Left ventricle myocardium superior (tissue), 1 donor: ENCODE measurements around the gene SCT. TPM values are rescaled to one million over a fixed set of nuclear protein-coding genes. Genes with fewer than 3 reads are reported as not detected.
A peak's percentile ranks its signal among the peaks of the same experiment; 100 is the strongest.

Source experiments
- ATAC-seq: fragments of 200-7000 bp; cut with Tn5 transposase; one replicate; pipeline ENCODE4 v1.9.1; 2020; ENCODE audit warnings: mild to moderate bottlenecking, moderate library complexity
- DNase-seq: peaks from one replicate; pipeline ENCODE4 v3.0.0-alpha.2; 2020
- intact Hi-C: fragments of 100-400 bp; cut with micrococcal nuclease; formaldehyde crosslinking; loops from one replicate; pipeline ENCODE4 v1.11.0; 2022
- total RNA-seq: library from RNA; stranded (reverse); fragmentation: NEBNext Ultra II Directional; extraction: Animal tissue kit (Norgen Biotek cat#: 25700); gene quantifications from one replicate; pipeline ENCODE4 v1.2.1, GENCODE V29; 2021
- donor health status: DM: no; HTN: yes; CAD: no; lungs with severe emphysema.

SCT gene
- total RNA-seq, 1 donor from 2014 or later = not detected

DNA sequence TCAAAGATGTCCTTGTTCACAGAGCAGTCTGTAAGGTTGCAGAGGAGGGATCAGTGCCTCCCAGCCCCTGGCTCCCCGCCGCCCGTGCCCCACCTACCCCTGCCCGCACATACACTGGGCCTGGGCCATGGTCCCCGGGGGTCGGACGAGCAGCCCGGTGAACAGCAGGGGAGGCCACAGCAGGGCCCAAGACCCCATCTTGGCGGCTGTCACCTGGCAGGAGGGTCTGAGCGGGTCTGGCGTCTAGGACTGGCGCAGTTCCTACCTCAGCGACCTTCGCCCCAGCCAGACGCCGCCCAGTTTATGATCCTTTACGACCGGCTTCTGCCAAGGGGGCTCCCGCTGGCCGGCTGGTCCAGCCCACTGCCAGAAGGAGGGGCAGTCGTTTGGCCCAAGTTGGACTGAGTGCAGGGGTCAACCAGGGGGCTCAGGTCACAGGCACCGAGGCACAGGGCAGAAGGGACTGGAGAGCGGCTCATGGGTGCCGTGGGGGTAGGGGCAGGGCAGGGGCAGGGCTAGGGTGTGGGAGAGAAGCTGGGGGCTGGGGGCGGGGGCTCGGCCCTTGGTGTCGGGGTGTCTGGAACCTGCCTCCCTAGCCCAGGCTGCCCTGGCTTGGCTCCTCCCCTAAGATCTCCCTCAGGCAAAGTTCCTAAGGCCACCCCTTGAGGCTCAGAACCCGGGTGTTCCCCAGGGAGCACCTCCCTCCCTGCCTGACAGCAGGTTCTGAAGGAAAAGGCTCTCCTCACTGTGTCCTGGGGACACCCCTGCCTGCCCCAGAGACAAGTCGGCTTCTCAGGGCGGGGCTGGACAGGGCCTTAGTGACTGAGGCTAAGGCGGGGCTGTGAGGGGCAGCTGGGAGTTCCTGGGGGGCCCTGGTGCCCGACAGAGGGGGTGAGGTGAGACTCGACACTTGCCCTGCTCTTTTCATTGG, 2.0 kb downstream of the SCT start, which contains the start of gene CDHR5:
Gene CDHR5 (minus strand): TSS at position 251 of the 931 bp plus-strand sequence. CDS start 53 bp downstream, at position 198.
- ATAC-seq = no peak
- DNase-seq = peak; percentile 26
- intact Hi-C loops = no loop called here

DNA sequence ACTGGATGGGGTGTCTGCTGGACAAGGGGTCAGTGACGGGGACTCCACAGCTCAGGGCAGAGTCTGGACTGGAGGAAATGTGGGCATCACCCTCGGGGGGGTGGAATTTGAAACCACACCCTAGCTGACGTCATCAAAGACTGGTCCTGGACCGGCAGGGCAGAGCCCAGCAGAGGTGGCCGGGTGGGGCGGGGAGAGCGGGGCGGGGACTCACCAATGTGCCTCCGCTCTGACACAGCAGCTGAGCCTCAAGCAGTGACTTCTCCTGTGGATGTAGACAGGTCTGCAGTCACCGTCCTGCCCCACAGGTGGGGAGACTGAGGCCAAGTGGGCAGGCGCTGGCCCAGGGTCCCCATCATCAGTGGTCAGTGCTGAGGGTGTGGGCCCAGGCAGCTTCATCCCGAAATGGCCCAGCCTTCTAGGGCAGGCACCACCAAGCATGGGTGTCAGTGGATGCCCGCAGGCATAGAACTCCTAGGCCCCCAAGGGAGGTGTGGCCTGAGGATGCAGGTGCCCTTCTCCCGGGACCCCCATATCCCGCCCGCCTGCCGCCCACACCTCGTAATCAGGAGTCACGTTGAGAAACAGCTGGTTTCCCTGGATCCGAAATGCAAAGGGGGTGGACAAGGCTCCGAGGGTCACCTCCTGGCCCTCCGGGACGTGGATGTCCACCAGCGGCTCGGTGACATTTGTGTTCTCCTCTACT, 2.8 kb downstream of the SCT start:
- DNase-seq = no peak
- intact Hi-C loops = no loop called here
- ATAC-seq = no peak

DNA sequence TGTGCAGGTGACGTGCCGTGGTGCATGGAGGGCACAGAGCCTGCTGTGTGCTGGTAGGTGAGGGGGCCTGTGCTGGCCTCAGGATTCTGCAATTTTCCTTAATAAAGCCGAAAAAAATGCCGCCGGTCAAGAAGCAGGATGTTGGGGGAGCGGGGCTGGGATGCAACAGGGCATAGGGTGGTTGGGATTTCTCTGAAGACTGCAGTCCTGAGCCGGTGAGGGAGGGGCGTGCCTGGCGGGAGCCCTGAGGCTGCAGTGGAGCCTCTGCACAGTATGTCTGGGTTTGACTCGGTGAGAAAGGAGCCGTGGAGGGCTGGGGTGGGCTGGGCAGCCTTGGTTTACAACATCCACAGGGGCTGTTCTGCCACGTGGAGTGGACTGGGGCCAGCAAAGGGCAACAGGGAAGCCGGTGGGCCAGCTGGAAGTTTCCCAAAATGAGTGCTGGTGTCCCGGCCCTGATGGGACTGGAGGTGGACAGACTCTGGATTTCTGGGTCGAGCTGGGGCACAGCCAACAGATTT, 3.6 kb downstream of the SCT start:
- no peak for ATAC-seq
- intact Hi-C loops = no loop called here
- DNase-seq = no peak

DNA sequence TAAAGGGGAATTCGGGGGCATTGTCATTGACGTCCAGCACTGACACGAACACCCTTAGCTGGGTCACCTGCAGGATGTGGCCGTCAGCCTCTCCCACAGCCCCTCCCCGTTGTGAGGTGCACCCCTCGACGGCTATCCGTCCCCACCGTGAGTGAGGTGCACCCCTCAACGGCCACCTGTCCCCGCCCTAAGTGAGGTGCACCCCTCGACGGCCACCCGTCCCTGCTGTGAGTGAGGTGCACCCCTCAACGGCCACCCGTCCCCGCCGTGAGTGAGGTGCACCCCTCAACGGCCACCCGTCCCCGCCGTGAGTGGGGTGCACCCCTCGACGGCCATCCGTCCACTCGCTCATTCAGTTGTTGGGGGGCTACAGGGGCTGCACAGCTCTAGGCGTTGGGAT, 5.1 kb downstream of the SCT start:
- intact Hi-C loops = no loop called here
- no peak for DNase-seq

DNA sequence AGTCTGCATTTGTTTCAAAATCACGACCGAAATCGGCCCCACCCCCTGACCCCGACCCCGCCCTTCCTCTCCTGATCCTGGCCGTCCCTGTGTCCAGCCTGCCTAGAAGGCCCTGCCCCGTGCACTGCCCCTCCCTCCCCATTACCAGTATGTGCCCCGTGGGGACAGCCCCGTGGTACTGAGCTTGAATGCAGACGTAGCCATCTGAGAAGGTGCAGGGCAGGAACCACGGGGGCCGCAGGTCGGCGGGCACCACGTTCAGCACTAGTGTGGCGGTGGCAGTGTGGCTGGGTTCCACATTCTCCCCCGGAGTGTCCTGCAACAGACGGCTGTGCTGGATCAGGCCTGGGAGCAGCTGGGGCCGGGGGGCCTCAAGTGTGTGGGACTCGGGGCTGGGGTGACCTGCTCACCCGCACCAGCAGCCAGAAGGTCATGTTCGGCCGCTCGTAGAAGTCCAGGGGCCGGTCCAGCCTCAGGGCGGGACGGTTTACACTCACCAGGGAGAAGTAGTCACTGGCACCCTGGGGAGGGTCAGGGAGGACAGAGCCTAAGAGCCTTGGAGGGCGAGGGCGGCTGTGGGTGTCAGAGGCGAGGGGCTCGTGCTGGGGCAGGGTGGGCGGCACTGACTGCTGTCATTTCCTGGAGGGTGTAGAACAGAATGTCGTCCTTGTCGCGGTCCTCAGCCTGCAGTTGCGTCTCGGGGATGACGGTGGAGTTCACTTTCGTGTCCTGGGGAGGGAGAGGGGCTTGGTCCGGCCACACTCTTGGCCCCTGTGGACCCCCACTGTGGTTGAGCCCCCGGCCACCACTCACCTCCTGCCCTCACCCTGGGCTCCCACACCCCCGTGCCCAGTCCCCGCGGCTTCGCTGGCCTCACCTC, 5.8 kb downstream of the SCT start:
- no peak for DNase-seq
- intact Hi-C loops = no loop called here
- ATAC-seq = no peak

More for the DNA sequence above, 5.1 kb downstream of the SCT start:
- no peak for ATAC-seq

DNA sequence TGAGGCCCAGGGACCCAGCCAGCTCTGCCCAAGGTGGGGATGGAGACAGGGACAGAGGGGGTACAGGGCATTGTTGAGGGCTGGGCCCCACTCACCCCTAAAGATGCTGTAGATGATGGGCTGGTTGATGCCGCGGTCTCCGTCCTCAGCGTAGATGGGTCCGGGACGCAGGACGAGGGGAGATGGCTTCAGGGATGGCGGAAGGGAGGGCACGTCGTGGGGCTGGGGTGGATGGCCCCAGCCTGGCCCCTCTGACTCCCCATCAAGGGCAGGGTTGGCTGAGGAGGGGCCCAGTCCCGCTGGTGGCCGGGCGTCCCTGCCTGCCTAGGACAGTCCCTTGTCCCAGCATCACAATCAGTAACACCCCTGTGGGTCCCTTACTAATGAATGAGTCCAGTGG, 6.8 kb downstream of the SCT start:
- intact Hi-C loops = no loop called here
- DNase-seq (no peak), ATAC-seq (no peak)

DNA sequence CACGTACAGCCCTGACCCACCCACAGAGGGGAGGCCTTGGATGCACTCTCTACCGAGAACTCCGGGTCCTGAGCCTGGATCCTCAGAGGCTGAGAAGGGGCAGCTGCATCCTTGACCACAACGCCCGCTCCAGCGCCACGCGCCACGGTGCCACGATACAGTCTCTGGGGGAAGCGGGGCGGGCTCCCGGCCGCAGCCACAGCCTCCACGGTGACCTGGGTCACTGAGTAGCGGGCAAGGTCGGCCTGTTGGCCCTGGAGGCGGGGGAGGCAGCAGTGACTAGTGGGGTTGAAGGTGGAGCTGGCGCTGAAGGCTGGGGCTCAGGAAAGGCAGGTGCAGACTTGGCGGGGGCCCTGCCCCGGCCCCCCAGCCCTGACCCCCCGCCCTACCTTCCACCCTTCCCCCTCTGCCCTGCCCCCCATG, 7.3 kb downstream of the SCT start:
- DNase-seq (no peak), ATAC-seq (no peak)
- intact Hi-C loops = no loop called here

DNA sequence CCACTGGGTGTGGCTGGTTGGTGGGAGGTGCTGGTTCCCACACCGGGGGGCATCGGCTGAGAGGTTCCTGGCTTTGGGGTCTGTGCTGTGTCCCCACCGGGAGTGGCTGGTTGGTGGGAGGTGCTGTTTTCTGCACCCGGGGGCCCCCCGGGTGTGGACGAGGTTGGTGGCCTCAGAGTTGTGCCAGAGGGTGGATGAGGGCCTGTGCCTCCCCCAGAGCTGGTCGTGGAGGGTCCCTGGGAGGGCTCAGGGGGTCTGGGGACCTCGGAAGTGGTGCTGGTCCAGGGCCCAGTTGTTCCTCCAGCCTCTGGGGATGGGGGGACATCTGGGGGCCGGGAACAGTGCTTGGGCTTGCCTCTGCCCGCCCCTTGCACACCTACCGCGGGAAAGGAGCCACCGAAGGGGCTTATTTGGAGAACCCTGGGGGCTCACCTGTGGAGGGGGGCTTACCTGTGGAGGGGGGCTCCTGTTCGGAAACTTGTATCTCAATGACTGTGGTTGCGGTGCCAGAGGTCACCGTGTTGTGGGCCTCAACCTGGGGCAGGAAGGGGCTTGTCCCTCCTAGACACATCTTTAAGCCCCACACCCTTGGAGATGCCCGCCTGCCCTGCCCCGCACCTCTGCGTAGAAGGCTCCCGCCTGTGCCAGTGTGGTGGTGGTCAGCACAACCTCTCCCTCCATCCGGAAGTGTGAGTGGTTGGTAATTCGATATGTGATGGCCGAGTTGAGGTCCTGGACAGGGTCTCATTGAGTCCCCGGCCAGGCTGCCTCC, 7.9 kb downstream of the SCT start:
- no peak for DNase-seq

DNA sequence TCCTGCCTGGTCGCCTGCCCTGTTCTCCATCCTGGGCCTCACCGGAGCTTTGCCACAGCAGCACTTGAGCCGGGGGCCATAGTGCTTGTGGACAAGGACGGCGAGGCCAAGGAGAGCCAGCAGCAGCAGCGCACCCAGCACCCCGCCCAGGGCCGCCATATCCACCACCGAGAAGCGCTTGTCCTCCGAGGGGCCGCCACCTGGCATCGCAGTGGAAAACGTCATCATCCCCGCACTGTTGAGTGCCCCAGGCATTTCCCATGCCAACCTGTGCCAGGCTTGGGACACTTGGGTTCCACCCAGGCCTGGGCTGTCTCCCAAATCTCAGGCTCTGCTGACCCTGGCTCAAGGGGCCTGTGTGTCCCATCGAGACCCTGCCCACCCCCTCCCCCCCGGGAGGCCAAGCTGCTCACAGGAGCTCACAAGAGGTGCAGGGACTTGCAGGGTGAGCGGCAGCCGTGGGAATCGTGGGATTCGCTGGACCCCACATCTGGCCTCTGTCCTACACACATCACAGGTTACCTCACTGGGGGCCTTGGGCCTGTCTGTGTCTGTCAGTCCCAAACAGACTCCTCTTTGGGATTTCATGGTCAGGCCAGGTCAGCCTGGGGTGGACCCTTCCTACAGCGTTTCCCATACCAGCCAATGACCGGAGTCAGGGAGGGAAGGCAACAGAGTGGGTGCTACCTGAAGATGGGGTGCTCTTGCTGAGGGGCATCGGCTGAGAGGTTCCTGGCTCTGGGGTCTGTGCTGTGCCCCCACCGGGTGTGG, 8.9 kb downstream of the SCT start:
- DNase-seq (peak; percentile 28), ATAC-seq (no peak)
- intact Hi-C loops = no loop called here

More for the DNA sequence above, 7.9 kb downstream of the SCT start:
- ATAC-seq = no peak
- intact Hi-C loops = no loop called here

DNA sequence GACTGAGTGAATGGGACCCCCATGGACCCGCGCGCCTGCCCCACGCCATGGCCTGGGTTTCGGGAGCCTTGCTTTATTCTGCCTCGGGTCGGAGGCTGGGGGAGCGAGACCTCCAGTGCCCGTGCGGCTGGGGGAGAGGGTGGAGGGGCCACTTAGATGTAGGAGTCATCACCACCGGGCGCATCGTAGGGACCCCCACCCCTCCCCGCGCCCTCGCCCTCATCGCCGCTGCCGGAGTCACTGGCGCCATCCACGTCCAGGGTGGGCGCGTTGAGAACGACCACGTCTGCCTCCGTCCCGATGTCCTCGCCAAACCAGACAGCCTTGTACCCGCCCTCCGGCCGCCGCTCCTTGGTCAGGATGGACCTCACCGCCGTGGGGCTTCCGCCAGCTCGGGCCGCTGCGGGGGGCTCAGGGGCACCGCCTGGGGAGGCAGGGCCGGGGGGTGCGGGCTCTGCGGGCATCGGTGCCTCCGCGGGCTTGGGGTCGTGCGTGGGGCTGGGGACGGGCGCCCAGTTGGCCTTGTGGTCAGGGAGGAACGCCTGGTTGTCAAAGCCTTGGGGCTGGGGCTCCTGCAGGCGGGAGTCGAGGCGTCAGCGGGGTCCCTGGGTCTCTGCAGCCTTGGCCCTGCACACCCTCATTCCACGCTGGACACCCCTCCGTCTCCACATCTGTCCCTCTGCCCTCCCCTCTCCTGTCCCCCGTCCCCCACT, 9.6 kb downstream of the SCT start:
- intact Hi-C loops = no loop called here
- peak; percentile 39 for DNase-seq
- no peak for ATAC-seq

DNA sequence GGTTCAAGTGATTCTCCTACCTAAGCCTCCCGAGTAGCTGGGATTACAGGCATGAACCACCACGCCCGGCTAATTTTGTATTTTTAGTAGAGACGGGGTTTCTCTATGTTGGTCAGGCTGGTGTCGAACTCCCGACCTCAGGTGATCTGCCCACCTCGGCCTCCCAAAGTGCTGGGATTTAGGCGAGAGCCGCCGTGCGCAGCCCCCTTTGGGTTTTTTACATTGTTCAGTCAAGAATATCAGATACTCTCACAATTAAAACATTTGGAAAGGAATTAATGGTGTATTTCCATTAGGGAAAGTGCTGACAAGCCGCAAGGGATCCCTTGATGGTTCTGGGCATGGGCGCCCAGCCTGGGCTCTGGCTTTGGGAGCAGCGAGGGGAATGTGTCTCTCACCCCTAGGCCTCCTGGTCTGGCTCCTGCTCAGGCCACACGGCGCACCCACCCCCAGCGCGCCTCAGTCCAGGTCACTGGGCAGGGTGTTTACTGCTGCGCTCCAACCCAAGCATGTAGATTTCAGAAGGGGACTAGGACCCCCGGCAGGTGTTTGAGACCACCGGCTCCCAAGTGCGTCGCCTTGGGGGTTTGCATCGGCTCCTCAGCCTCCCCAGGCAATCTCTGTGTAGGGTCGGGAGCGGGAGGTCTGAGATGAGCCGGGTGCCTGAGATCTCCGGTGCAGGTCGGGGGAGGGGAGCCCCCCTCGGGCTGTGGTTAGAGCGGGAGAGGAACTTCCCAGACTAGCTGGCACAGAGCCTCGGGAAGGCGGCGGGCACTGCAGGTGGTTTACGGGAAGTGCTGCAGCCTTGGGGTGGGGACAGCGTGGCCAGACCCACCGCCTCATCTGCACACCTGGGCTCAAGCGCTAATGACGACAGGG, 10.4 kb downstream of the SCT start:
- intact Hi-C loops = no loop called here
- ATAC-seq = no peak

DNA sequence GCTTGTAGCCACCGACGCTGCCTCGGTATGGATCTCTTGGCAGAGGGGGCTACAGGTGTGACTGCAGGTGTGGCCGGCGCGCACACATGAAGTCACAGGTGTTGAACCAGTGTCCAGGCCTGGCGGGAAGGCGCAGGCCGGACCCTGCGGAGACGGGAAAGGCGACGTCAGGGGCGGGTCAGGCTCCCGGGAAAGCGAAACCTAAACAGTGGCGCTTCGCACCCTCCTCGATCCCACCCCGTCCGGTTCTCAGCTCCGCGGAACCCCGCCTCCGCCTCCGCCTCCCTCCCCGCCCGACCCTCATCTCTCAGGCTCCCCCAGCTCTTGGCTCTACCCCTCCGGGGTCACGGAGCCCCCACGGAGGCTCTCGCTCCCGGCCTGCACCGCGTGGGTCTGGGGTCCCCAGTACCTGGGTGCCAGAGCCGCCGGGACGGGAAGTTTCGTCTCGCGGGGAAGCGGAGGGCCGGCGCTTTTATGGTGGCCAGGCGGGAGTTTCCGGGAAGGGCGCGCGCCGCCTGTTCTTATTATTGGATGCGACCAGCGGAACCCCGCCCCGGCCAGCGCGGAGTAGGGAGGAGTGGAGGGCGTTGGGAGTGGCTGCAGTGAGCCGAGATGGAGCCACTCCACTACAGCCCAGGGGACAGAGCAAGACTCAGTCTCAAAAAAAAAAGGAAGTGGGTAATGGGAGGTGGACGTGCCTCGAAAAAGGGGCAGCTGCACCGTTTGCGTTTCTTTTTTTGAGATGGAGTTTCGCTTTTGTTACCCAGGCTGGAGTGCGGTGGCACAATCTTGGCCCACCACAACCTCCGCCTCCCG, 11.3 kb downstream of the SCT start, which contains the start of gene IRF7:
Gene IRF7 (minus strand): TSS at position 447 of the 816 bp plus-strand sequence. CDS start 586 bp downstream, outside the sequence.
- DNase-seq (peak; percentile 98), ATAC-seq (peak; percentile 91)
- intact Hi-C loops = no loop called here

More for the DNA sequence above, 10.4 kb downstream of the SCT start:
- peak; percentile 52 for DNase-seq

DNA sequence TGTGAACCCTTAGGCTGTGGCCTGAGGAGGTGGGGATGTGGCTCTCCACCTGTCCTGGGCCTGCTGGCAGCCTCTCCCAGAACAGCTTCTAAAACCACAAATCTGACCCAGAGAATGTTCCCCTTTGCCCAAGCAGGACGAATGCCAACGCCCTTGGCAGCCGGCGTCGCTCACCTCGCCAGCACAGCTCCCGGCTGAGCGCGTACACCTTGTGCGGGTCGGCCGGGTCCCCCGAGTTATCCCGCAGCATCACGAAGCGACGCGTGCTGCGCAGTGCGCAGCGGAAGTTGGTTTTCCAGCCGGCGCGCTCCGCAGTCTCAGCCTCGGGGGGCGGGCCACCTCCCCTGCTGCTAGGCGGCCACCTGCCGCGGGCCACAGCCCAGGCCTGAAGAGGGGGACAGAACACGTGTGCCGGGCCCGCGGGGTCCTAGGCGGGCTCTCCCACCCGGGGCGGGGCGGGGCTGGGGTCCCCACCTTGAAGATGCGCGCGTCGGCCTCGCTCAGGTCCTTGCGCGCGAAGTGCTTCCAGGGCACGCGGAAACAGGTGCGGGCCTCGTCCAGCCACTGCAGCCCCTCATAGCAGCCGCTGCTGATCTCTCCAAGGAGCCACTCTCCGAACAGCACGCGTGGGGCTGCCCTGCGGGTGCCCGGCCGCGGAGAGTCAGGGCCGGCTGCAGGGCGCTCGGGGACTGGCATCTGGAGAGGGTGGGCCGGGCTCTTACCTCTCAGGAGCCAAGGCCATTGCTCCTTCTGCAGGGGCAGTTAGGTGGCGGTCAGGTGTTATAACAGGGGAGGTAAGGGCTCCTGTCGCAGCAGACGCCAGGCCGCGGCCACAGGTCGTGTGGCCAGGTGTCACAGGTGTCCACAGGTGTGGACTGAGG, 12.1 kb downstream of the SCT start:
- intact Hi-C loops = no loop called here
- DNase-seq (peak; percentile 71), ATAC-seq (peak; percentile 21)

DNA sequence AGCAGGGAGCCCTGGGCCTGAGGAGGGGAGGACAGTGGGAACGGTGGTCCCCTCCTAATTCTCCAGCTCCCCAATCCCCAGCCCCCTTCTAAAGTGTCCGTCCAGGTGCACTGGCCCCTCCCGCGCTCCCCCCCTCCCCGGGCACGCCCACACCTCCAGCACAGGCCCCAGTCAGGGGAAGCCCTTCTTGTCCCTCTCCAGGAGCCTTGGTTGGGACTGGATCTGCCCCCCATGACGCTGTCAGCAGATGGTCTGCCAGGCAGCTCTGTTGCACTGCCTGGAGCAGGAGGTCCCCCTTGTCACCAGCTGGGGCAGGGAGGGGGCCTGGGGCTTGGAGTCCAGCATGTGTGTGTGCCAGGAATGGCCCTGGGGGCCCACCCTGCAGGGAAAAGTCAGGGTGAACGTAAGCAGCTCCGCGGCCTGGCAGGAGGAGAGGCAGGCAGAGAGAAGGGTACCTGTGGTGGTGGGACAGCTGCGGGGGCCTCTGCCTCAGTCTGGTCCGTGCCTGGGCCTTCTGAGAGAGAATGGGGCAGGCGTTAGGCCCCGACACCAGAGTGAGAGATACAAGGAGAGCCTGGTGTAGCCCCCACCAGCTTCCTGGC, 12.9 kb downstream of the SCT start:
- no peak for ATAC-seq
- intact Hi-C loops = no loop called here
- DNase-seq = no peak
